WERI-Rb-1 (cell line): ENCODE data around the gene IQGAP1.

Experiments used
- DNase-seq: peaks from one replicate; pipeline ENCODE4 v3.0.0-alpha.2; 2020
- H3K27ac ChIP-seq: fragments of 250-450 bp; sonication (Bioruptor Pico); 2 replicates; pipeline ENCODE4 v1.5.1; 2020; ENCODE audit warnings: mild to moderate bottlenecking, moderate library complexity
- H3K27me3 ChIP-seq: fragments of 250-450 bp; sonication (Bioruptor Pico); 2 replicates; pipeline ENCODE4 v1.5.1; 2021; ENCODE audit warnings: mild to moderate bottlenecking, low read depth, moderate library complexity; ENCODE audit not compliant: insufficient read depth, severe bottlenecking
- H3K36me3 ChIP-seq: fragments of 250-450 bp; sonication (Bioruptor Pico); 2 replicates; pipeline ENCODE4 v1.5.1; 2020; ENCODE audit warnings: mild to moderate bottlenecking, moderate library complexity
- H3K4me3 ChIP-seq: 2 replicates; pipeline ENCODE4 v1.5.1; 2011; ENCODE audit warnings: low read depth, mild to moderate bottlenecking, control low read depth, low read length
- H3K9me3 ChIP-seq: fragments of 250-450 bp; sonication (Bioruptor Pico); 2 replicates; pipeline ENCODE4 v1.5.1; 2021; ENCODE audit warnings: mild to moderate bottlenecking, moderate library complexity; ENCODE audit not compliant: severe bottlenecking
- TF ChIP-seq, protein P1 (sequence below): IDR thresholded peaks from 2 replicates; pipeline ENCODE4 v1.5.1; 2011; ENCODE audit warnings: low read depth, mild to moderate bottlenecking, control low read depth, inconsistent platforms, low read length

Gene IQGAP1

DNA sequence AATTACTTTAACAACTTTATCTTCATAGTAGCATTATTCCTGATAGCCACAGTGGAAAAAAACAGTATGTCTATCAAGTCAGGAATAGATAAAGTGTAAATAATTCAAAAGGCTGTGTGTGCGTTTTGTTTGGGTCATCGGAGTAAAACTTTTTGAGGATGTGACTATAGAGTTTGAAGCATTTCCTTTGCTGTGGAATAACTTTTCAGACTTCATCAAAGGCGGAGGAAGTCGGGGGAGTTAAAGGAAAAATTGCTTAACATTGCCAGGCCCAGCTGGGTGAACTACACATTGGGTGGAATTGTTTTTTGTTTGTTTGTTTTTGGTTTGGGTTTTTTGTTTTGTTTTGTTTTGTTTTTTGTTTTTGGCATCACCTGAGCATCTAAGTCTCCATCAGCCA is 71.3 kb downstream of the IQGAP1 start:
- Histone ChIP-seq H3K36me3 (peaks cover 34% of the 10 kb centered on the region), H3K27me3 (no peaks in the 10 kb centered on the region), H3K27ac (no peak overlapping the region), H3K4me3 (no peak overlapping the region), H3K9me3 (no peaks in the 10 kb centered on the region)
- no peak for DNase-seq
- TF ChIP-seq, protein P1, sequence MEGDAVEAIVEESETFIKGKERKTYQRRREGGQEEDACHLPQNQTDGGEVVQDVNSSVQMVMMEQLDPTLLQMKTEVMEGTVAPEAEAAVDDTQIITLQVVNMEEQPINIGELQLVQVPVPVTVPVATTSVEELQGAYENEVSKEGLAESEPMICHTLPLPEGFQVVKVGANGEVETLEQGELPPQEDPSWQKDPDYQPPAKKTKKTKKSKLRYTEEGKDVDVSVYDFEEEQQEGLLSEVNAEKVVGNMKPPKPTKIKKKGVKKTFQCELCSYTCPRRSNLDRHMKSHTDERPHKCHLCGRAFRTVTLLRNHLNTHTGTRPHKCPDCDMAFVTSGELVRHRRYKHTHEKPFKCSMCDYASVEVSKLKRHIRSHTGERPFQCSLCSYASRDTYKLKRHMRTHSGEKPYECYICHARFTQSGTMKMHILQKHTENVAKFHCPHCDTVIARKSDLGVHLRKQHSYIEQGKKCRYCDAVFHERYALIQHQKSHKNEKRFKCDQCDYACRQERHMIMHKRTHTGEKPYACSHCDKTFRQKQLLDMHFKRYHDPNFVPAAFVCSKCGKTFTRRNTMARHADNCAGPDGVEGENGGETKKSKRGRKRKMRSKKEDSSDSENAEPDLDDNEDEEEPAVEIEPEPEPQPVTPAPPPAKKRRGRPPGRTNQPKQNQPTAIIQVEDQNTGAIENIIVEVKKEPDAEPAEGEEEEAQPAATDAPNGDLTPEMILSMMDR = no peak

DNA sequence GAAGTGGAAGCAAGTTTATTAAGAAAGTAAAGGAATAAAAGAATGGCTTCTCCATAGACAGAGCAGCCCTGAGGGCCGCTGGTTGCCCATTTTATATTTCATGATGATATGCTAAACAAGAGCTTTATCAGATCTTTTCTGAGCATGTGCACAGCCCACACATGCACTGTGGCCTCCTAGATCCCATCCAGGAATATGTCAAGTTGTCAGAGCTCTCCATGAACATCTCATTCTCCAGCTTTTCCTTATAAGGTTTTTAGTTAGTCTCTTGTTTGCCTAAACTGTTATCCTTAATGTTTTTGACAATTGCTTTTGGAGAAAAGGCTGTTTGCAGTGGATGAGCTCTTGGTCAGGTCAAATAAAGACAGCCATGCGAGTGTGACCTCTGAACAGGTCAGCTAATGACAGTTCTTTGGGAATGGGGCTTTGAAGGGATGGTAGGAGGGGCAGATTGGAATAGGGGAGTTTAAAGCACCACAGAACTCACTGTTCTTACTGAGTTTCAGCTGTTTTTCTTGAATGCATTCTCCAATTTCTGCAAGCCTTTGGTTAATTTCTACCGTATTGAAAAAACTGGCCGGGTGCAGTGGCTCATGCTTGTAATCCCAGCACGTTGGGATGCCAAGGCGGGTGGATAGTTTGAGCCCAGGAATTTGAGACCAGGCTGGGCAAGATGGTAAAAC is 72.2 kb downstream of the IQGAP1 start:
- H3K27ac ChIP-seq = no peak overlapping the region
- TF ChIP-seq, protein P1 = no peak
- H3K9me3 ChIP-seq = no peaks in the 10 kb centered on the region
- no peak for DNase-seq
- no peak overlapping the region for H3K4me3 ChIP-seq
- no peaks in the 10 kb centered on the region for H3K27me3 ChIP-seq
- peaks cover 25% of the 10 kb centered on the region for H3K36me3 ChIP-seq

- Histone ChIP-seq H3K27ac (no peak overlapping the region), H3K27me3 (no peaks in the 10 kb centered on the region)
- no peak for DNase-seq
These were observed 75.3 kb downstream of the IQGAP1 start for GRCh38 chr15:90463381-90463780.

DNA sequence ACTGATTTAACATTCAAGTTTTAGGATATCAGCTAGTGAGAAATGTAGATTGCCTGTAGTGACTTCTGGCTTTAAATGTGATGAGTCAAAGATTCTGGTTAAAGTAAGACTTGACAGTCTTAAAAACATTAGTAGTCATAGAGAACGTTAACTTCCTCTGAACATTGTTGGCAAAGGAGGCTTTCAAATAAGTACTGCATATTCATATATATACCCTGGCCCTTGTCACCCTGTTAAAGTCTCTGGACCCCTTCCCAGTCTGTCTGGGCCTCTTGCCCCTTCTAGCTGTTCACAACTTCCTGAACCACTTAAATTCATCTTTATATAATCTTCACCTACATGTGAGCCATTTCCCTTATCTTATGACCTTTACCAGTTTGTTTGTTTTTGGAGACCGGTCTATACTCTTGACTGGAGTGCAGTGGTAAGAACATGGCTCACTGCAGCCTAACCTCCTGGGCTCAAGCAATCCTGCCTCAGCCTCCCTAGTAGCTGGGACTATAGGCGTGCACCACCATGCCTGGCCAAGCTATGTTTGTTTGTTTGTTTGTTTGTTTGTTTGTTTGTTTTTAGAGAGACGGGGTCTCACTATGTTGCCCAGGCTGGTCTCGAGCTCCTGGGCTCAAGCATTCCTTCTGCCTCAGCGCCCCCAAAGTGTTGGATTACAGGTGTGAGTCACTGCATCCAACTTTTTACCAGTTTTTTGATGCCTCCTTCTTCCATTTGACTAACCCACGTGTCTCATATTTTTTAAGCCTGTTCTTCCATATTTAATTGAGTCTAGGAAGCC is 77.3 kb downstream of the IQGAP1 start:
- Histone ChIP-seq H3K4me3 (no peak overlapping the region), H3K27me3 (no peaks in the 10 kb centered on the region), H3K36me3 (peaks cover 5% of the 10 kb centered on the region), H3K9me3 (no peaks in the 10 kb centered on the region), H3K27ac (no peak overlapping the region)
- TF ChIP-seq, protein P1 = no peak
- no peak for DNase-seq

More at GRCh38 chr15:90463381-90463780, 75.3 kb downstream of the IQGAP1 start:
- Histone ChIP-seq H3K4me3 (no peak overlapping the region), H3K9me3 (no peaks in the 10 kb centered on the region), H3K36me3 (peaks cover 6% of the 10 kb centered on the region)
- TF ChIP-seq, protein P1 = no peak

DNA sequence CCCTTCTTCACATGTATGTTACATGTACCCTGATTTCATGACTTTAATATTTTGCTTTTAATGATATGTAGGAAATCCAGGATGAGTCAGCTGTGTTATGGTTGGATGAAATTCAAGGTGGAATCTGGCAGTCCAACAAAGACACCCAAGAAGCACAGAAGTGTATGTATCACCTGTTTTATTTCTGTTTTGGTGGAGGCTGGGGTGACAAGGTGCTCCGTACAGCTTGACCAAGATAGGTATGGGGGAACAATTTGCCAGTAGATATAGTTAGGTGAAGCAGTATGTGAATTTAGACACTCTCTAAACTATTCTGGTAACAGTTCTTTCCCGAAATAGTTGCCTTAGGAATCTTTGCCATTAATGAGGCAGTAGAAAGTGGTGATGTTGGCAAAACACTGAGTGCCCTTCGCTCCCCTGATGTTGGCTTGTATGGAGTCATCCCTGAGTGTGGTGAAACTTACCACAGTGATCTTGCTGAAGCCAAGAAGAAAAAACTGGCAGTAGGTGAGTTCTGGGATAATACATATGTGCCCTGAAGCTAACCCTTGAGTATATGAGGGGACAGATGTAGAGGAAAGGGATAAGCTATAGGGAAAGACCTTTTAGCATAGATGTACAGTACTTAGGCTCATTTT is 78.0 kb downstream of the IQGAP1 start:
- TF ChIP-seq, protein P1 = no peak
- Histone ChIP-seq H3K27me3 (no peaks in the 10 kb centered on the region), H3K36me3 (peaks cover 5% of the 10 kb centered on the region), H3K4me3 (no peak overlapping the region), H3K27ac (no peak overlapping the region), H3K9me3 (no peaks in the 10 kb centered on the region)
- no peak for DNase-seq
